ENCODE results near the gene TRIP13.
A peak's percentile ranks its signal among the peaks of the same experiment; 100 is the strongest.
"Not testable (repeated sequence)": the region's sequence is repeated elsewhere in the genome, so short reads cannot be mapped to it uniquely, and the experiment has no call there.

Gene TRIP13

DNA sequence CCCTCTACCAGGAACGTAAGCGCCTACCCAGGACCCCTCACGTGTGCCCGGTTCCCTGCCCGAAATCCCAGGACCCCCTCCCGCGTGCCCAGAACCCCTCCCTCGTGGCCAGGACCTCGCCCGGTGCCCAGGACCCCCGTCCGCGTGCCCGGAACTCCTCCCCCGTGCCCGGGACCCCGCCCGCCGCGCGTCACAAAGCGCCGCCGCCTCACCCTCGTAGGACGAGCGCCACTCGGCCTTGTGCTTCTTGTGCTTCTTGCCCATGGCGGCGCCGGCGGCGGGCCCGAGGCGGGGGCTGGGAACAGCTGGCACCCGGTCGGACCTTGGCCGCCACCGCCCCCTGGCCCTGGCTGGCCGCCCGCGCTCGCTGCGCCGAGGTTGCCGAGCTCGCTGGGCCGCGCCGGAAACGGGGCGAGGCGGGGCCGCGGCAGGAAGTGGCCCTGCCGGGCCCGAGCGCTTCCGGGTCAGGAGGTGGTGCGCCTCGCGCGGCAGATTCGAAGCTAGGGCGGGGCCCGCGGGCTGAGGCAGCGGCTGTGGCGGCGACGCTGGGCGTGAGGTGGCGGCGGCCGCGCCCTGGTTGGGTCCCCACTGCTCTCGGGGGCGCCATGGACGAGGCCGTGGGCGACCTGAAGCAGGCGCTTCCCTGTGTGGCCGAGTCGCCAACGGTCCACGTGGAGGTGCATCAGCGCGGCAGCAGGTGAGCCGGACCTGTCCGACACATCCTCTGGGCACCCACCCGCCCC lies at the start of gene TRIP13, which contains the start of gene BRD9:
Gene TRIP13, plus strand, starts transcription at position 491 of the 743 bp plus-strand sequence. Its CDS starts 115 bp downstream, at position 606.
Gene BRD9, minus strand, starts transcription at position 408 of the 743 bp plus-strand sequence. Its CDS starts 144 bp downstream, at position 264.
- peak; percentile 90 for DNase-seq

GRCh38 chr5:843371-843770 lies 49.3 kb upstream of the TRIP13 start:
- not testable (repeated sequence) for DNase-seq

DNA sequence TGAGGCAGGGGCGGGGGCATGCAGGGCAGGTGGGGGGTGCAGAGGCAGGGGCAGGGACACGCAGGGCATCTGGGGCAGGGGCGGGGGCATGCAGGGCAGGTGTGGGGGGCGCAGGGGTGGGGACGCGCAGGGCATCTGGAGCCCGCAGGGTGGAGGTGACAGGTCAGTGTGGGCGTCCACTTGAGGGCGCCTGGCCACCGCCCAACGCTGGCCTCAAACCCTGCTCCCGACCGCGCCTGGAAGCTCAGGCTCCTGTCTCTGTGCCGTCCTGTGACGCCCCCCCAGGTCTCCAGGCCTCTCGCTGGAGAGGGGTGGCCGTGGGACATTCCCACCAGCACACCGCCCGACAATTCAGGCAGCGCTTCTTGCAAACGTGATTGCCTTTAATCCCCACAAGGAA lies 48.8 kb upstream of the TRIP13 start:
- not testable (repeated sequence) for DNase-seq

DNA sequence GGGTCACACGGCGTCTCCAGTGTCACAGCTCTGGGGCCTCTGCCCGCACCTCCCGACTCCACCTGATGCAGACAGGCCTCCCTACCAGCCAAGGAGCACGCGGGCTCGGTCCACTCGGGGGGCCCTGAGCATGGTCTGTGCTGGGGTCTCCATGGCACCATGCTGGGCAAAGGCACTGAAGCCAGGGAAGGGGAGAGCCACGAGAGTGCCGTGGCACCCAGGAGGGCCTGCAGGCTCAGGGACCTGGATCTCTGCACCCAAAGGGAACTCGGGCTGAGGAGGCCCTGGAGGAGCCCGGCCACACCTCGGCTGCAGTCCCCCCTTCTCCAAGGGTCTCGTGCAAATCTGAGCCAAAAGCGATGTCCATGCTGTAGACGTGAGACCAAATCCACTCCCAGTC lies 48.3 kb upstream of the TRIP13 start:
- DNase-seq = not testable (repeated sequence)

DNA sequence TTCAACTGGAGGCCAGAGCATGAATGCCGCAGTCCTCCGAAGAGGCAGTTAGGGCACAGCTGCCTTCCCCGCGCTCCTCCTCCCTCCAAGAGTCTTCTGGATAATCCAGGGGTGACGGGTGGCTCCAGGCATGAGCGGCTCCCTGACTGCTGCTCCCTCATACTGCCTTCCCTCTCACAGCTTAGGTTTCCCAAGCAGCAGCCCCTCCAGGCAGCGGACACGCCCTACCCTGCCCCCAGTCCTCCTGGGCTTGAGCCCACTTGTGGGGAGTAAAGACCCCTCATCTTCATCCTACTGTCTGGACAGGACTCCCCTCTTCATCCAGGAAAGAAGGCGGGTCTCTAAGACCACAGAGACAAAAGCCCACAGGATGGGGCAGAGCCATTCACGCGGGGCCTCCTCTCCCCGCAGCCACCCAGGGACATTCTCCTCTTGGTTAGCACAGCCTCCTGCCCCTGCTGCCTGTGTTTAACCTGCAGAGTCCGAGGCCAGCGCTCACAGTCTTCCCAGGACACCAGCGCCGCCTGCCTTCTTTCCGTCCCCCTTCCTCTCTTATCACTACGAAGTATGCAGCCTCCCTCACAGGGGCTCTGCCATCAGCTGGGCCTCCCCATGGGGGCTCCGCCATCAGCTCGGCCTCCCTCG lies 47.5 kb upstream of the TRIP13 start:
- DNase-seq = not testable (repeated sequence)

- DNase-seq = not testable (repeated sequence)
These were observed 46.7 kb upstream of the TRIP13 start for GRCh38 chr5:845676-846601.

DNA sequence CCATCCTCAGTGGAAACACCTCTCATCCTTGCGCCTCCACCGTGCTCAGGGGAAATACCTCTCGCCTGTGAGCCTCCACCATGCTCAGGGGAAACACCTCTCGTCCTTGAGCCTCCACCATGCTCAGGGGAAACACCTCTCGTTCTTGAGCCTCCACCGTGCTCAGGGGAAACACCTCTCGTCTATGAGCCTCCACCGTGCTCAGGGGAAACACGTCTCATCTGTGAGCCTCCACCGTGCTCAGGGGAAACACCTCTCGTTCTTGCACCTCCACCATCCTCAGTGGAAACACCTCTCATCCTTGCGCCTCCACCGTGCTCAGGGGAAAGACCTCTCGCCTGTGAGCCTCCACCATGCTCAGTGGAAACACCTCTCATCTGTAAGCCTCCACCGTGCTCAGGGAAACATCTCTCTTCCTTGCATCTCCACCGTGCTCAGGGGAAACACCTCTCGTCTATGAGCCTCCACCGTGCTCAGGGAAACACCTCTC lies 46.0 kb upstream of the TRIP13 start:
- not testable (repeated sequence) for DNase-seq

- not testable (repeated sequence) for DNase-seq
These were observed 45.5 kb upstream of the TRIP13 start for GRCh38 chr5:847212-847611.

DNA sequence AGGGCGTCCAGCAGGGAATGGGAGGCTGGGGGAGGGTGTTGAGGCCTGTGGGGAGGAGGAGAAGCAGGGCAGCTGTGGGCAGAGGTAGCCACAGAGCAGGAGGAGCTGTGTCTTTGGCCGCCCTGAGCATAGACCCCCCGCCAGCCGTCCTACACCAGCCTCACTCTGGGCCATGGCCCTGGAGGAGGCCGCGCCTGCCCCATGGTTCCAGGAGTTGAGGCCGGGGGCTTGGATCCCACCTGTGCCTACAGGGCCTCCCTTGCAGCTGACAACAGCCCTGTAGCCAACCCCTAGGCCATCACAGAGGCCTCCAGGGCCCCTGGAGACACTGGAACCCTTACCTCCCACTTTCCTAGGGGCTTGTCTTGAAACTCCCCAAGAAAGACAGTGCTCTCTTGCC lies 44.9 kb upstream of the TRIP13 start:
- not testable (repeated sequence) for DNase-seq

- no peak for DNase-seq
These were observed 44.0 kb upstream of the TRIP13 start for GRCh38 chr5:848671-849111.

DNA sequence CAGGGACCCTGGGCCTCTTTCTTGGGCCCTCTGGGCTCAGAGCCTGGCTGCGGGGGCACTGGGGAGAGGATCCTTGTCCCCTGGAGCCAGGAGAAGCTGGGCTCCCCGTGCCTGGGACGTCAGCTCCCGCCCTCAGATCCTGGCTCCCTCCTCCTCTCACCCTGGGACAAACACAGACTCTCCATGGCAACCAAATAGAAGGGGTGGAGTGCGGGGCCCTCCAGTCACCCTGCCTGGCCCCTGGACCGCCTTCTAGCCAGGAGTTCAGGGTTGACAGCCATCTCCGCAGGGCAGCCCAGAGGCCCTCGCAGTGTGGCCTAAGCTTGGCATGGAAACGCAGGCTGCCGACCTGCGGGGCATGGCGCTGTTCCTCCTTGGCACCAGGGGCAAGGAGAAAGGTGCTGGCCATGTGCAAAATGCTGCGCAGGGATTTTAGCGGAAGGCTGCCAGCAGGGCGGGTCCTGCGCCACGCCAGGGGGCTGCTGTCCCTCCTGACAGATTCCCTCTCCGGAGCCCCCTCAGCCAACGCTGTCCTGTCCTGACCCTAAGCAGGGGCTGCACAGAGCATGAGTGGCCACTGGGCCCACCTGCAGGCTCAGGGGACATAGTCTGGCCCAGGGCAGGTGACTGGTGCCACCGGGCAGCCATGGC lies 42.9 kb upstream of the TRIP13 start:
- no peak for DNase-seq

- DNase-seq = no peak
These were observed 42.1 kb upstream of the TRIP13 start, which contains the start of gene ZDHHC11 for GRCh38 chr5:850511-851006. Gene ZDHHC11, minus strand, starts transcription at chr5:850986. Its CDS starts 384 bp downstream, at chr5:850602.

- DNase-seq = no peak
These were observed 41.6 kb upstream of the TRIP13 start for GRCh38 chr5:851076-851475.

DNA sequence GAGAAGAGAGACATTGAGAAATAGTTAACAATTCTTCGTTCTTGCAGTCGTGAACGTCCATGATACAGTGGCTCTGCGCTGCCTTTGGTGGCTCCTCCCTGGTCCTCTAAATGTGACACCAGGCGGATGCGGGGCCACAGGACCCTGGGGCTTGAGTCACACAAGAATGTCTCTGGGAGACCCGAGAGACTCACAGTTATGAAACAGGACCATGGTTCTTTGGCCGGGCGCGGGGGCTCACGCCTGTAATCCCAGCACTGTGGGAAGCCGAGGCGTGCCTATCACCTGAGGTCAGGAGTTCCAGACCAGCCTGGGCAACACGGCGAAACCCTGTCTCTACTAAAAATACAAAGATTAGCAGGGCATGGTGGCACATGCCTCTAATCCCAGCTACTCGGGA lies 41.1 kb upstream of the TRIP13 start:
- DNase-seq = no peak

- DNase-seq = no peak
These were observed 40.7 kb upstream of the TRIP13 start for GRCh38 chr5:852018-852417.

- no peak for DNase-seq
These were observed 40.0 kb upstream of the TRIP13 start for GRCh38 chr5:852431-853401.

DNA sequence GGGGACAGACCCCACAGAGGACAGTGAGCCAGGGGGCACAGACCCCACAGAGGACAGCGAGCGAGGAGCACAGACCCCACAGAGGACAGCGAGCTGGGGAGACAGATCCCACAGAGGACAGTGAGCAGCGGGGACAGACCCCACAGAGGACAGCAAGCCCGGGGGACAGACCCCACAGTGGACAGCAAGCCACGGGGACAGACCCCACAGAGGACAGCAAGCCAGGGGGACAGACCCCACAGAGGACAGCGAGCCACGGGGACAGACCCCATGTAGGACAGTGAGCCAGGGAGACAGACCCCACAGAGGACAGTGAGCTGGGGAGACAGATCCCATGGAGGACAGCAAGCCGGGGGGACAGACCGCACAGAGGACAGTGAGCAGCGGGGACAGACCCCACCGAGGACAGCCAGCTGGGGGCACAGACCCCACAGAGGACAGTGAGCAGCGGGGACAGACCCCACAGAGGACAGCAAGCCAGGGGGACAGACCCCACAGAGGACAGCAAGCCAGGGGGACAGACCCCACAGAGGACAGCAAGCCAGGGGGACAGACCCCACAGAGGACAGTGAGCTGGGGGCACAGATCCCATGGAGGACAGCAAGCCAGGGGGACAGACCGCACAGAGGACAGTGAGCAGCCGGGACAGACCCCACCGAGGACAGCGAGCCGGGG lies 39.1 kb upstream of the TRIP13 start:
- DNase-seq = not testable (repeated sequence)

DNA sequence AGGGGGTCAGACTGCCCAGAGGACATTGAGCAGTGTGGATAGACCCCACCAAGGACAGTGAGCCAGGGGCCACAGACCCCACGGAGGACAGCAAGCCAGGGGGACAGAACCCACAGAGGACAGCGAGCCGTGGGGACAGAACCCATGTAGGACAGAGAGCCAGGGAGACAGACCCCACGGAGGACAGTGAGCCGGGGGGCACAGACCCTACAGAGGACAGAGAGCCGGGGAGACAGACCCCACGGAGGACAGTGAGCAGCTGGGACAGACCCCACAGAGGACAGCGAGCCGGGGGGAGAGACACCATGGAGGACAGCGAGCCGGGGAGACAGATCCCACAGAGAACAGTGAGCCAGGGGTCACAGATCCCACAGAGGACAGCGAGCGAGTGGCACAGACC lies 38.5 kb upstream of the TRIP13 start:
- DNase-seq = no peak

GRCh38 chr5:854966-855743 lies 37.5 kb upstream of the TRIP13 start:
- no peak for DNase-seq
